WTC11 (cell line): ENCODE results near the gene MRPL19. TPM values are rescaled to one million over a fixed set of nuclear protein-coding genes. Genes with fewer than 3 reads are reported as not detected.

Experiments used
- ATAC-seq: fragments of 200-7000 bp; cut with Tn5 transposase; 2 replicates; pipeline ENCODE4 v1.10.0; 2021; ENCODE audit warnings: mild to moderate bottlenecking, moderate library complexity
- CTCF ChIA-PET: fragments of 300-600 bp; sonication (Branson Sonifier 250); formaldehyde crosslinking; loops from one replicate; lab custom pipeline; 2021; ENCODE audit warnings: antibody characterized with exemption; lab: Charles Lee
- POLR2A ChIA-PET: fragments of 350-600 bp; sonication (Branson Sonifier 250); formaldehyde crosslinking; loops from one replicate; lab custom pipeline; 2021; ENCODE audit warnings: antibody characterized with exemption; lab: Charles Lee
- DNase-seq: peaks from one replicate; pipeline ENCODE4 v3.0.0; 2021; ENCODE audit warnings: low spot score
- H3K27ac Mint-ChIP-seq: 2 replicates; pipeline ENCODE4 v1.8.0; 2021; ENCODE audit warnings: mixed read lengths
- H3K27me3 Mint-ChIP-seq: 2 replicates; pipeline ENCODE4 v1.8.0; 2021; ENCODE audit warnings: low read depth, mild to moderate bottlenecking, moderate library complexity, mixed read lengths
- H3K36me3 Mint-ChIP-seq: 2 replicates; pipeline ENCODE4 v1.8.0; 2021; ENCODE audit warnings: mixed read lengths
- H3K4me1 Mint-ChIP-seq: 2 replicates; pipeline ENCODE4 v1.8.0; 2022; ENCODE audit warnings: mixed read lengths
- H3K4me3 Mint-ChIP-seq: 2 replicates; pipeline ENCODE4 v1.8.0; 2021; ENCODE audit warnings: mild to moderate bottlenecking, moderate library complexity, mixed read lengths
- H3K9me3 Mint-ChIP-seq: 2 replicates; pipeline ENCODE4 v1.8.0; 2021; ENCODE audit warnings: mixed read lengths
- ATF1 ChIP-seq: sonication (generic); formaldehyde crosslinking; IDR thresholded peaks from 2 replicates; pipeline ENCODE4 v1.8.1; 2023; ENCODE audit warnings: mild to moderate bottlenecking, moderate library complexity, missing genetic modification reagents
- CREB1 ChIP-seq: sonication (generic); formaldehyde crosslinking; IDR thresholded peaks from 2 replicates; pipeline ENCODE4 v1.8.0; 2023; ENCODE audit warnings: mild to moderate bottlenecking, missing genetic modification reagents
- CREM ChIP-seq: sonication (generic); formaldehyde crosslinking; IDR thresholded peaks from 2 replicates; pipeline ENCODE4 v1.8.1; 2022; ENCODE audit warnings: mild to moderate bottlenecking, missing genetic modification reagents, moderate library complexity
- CTCF ChIP-seq: fragments of 200-600 bp; IDR thresholded peaks from 2 replicates; pipeline ENCODE4 v1.8.0; 2022; ENCODE audit warnings: antibody characterized with exemption
- ESRRA ChIP-seq: sonication (generic); formaldehyde crosslinking; IDR thresholded peaks from 2 replicates; pipeline ENCODE4 v1.8.1; 2022; ENCODE audit warnings: mild to moderate bottlenecking, missing genetic modification reagents, borderline replicate concordance
- ETV6 ChIP-seq: sonication (generic); formaldehyde crosslinking; IDR thresholded peaks from 2 replicates; pipeline ENCODE4 v1.8.1; 2022; ENCODE audit warnings: mild to moderate bottlenecking, missing genetic modification reagents
- GABPB1 ChIP-seq: sonication (generic); formaldehyde crosslinking; IDR thresholded peaks from 2 replicates; pipeline ENCODE4 v1.8.1; 2023; ENCODE audit warnings: mild to moderate bottlenecking, missing genetic modification reagents
- IRF1 ChIP-seq: sonication (generic); formaldehyde crosslinking; IDR thresholded peaks from 2 replicates; pipeline ENCODE4 v1.8.0; 2023; ENCODE audit warnings: missing genetic modification reagents
- JAZF1 ChIP-seq: fragments of 250-450 bp; sonication (Bioruptor Pico); IDR thresholded peaks from 2 replicates; pipeline ENCODE4 v1.9.0; 2021; ENCODE audit warnings: moderate library complexity, mild to moderate bottlenecking, inconsistent platforms
- MLX ChIP-seq: sonication (generic); formaldehyde crosslinking; IDR thresholded peaks from 2 replicates; pipeline ENCODE4 v1.8.1; 2023; ENCODE audit warnings: mild to moderate bottlenecking, missing genetic modification reagents, moderate library complexity
- NR3C1 ChIP-seq: sonication (generic); formaldehyde crosslinking; conservative IDR thresholded peaks from 2 replicates; pipeline ENCODE4 v1.8.1; 2023; ENCODE audit warnings: low read depth, mild to moderate bottlenecking, missing genetic modification reagents
- PRRX2 ChIP-seq: fragments of 250-450 bp; sonication (Bioruptor Pico); IDR thresholded peaks from 2 replicates; pipeline ENCODE4 v1.8.0; 2021; ENCODE audit warnings: mild to moderate bottlenecking
- RELA ChIP-seq: sonication (generic); formaldehyde crosslinking; IDR thresholded peaks from 2 replicates; pipeline ENCODE4 v1.8.1; 2022; ENCODE audit warnings: missing genetic modification reagents, mild to moderate bottlenecking, borderline replicate concordance
- RORB ChIP-seq: fragments of 250-450 bp; sonication (Bioruptor Pico); IDR thresholded peaks from 2 replicates; pipeline ENCODE4 v1.9.0; 2021; ENCODE audit warnings: mild to moderate bottlenecking
- TCF7 ChIP-seq: sonication (generic); formaldehyde crosslinking; IDR thresholded peaks from 2 replicates; pipeline ENCODE4 v1.8.0; 2022; ENCODE audit warnings: mild to moderate bottlenecking, low read depth, missing genetic modification reagents, moderate library complexity
- USF1 ChIP-seq: sonication (generic); formaldehyde crosslinking; IDR thresholded peaks from 2 replicates; pipeline ENCODE4 v1.8.0; 2022; ENCODE audit warnings: mild to moderate bottlenecking, missing genetic modification reagents
- ZMAT4 ChIP-seq: fragments of 250-450 bp; sonication (Bioruptor Pico); IDR thresholded peaks from 2 replicates; pipeline ENCODE4 v1.9.0; 2021; ENCODE audit warnings: mild to moderate bottlenecking
- ZNF317 ChIP-seq: sonication (generic); formaldehyde crosslinking; IDR thresholded peaks from 2 replicates; pipeline ENCODE4 v1.8.1; 2023; ENCODE audit warnings: low read depth, mild to moderate bottlenecking, moderate library complexity, missing genetic modification reagents, borderline replicate concordance
- ZNF396 ChIP-seq: fragments of 250-450 bp; sonication (Bioruptor Pico); IDR thresholded peaks from 2 replicates; pipeline ENCODE4 v1.8.0; 2021; ENCODE audit warnings: mild to moderate bottlenecking, moderate library complexity, borderline replicate concordance
- ZNF423 ChIP-seq: fragments of 250-450 bp; sonication (Bioruptor Pico); IDR thresholded peaks from 2 replicates; pipeline ENCODE4 v2.1.2; 2022; ENCODE audit warnings: mild to moderate bottlenecking, moderate library complexity
- total RNA-seq: library from RNA; stranded (reverse); gene quantifications from 3 replicates; pipeline ENCODE4 v1.2.3, GENCODE V29; 2021
- TF ChIP-seq, protein P1 (sequence below): sonication (generic); formaldehyde crosslinking; IDR thresholded peaks from 2 replicates; pipeline ENCODE4 v1.8.0; 2022; ENCODE audit warnings: mild to moderate bottlenecking, missing genetic modification reagents
- TF ChIP-seq, protein P2 (sequence below): sonication (generic); formaldehyde crosslinking; IDR thresholded peaks from 2 replicates; pipeline ENCODE4 v1.8.1; 2023; ENCODE audit warnings: mild to moderate bottlenecking, moderate library complexity, missing genetic modification reagents
- TF ChIP-seq, protein P3 (sequence below): fragments of 250-450 bp; sonication (Bioruptor Pico); IDR thresholded peaks from 2 replicates; pipeline ENCODE4 v1.8.0; 2021; ENCODE audit warnings: mild to moderate bottlenecking

MRPL19 gene
- total RNA-seq, 1 experiment from 2014 or later: 65.8 TPM

GRCh38 chr2:75719616-75720015, 73.0 kb downstream of the MRPL19 start:
- Mint-ChIP-seq H3K9me3 (peaks cover 27% of the 10 kb centered on the region), H3K27ac (no peak overlapping the region), H3K4me1 (peaks cover 3% of the 10 kb centered on the region; the same call in 1 of the 2 replicates), H3K27me3 (no peaks in the 10 kb centered on the region; the same call in 1 of the 2 replicates), H3K4me3 (no peak overlapping the region), H3K36me3 (peaks cover 2% of the 10 kb centered on the region; the same call in 1 of the 2 replicates)
- no peak for TF ChIP-seq ESRRA
- no peak for TF ChIP-seq RELA
- no peak for DNase-seq
- no peak for ATAC-seq
- ChIA-PET CTCF (no interaction called here), POLR2A (no interaction called here)

DNA sequence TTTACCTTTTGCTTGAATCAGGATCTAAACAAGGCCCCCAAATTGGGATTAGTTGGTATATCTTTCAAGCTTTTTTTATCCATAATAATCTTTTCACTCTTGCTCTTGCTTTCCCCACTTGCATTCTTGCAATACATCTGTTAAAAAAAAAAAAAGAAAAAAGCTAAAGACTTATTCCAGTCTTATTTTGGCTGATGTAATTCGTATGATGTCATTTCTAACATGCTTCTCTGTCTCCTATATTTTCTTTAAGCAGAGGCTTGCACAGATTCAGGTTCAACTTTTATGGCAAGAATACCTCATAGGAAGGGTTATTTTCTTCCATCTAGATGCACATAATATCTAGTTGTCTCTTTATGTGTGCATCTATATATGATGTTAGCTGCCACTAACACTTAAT, 73.9 kb downstream of the MRPL19 start:
- DNase-seq: no peak
- no peak for ATAC-seq
- peaks cover 2% of the 10 kb centered on the region; the same call in 1 of the 2 replicates for H3K36me3 Mint-ChIP-seq
- no peaks in the 10 kb centered on the region for H3K4me1 Mint-ChIP-seq
- no peak overlapping the region for H3K27ac Mint-ChIP-seq
- CTCF ChIA-PET: no interaction called here
- POLR2A ChIA-PET: no interaction called here
- H3K9me3 Mint-ChIP-seq: peaks cover 31% of the 10 kb centered on the region
- no peak overlapping the region for H3K4me3 Mint-ChIP-seq
- TF ChIP-seq ZNF396 (CRISPR knock-in tag): no peak
- TF ChIP-seq ZMAT4 (CRISPR knock-in tag): no peak
- TF ChIP-seq JAZF1 (CRISPR knock-in tag): no peak
- TF ChIP-seq CREM (CRISPR knock-in tag): no peak
- TF ChIP-seq, protein P1, sequence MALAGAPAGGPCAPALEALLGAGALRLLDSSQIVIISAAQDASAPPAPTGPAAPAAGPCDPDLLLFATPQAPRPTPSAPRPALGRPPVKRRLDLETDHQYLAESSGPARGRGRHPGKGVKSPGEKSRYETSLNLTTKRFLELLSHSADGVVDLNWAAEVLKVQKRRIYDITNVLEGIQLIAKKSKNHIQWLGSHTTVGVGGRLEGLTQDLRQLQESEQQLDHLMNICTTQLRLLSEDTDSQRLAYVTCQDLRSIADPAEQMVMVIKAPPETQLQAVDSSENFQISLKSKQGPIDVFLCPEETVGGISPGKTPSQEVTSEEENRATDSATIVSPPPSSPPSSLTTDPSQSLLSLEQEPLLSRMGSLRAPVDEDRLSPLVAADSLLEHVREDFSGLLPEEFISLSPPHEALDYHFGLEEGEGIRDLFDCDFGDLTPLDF (CRISPR knock-in tag): no peak
- no peaks in the 10 kb centered on the region; the same call in 1 of the 2 replicates for H3K27me3 Mint-ChIP-seq

DNA sequence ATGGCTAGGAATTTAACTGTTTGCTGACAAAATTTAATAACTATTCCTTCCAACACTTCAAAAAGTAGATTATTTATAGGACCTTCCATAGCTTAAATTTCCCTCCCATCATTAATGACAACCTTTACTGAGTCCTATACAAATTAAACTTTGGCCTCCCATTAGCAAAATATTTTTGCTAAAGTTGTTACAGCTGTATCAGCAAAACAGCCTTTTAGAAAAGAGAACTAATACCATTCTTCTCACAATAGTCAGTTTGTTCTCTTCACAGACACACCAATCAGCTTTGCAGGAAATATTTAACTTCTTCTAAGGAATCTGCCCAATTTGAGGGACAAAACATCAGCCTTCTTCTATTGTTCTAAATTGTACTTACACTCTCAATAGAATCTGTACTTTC, 76.1 kb downstream of the MRPL19 start:
- TF ChIP-seq IRF1 (CRISPR knock-in tag): no peak
- TF ChIP-seq MLX (CRISPR knock-in tag): no peak
- TF ChIP-seq PRRX2 (CRISPR knock-in tag): no peak
- TF ChIP-seq USF1: no peak
- TF ChIP-seq, protein P2, sequence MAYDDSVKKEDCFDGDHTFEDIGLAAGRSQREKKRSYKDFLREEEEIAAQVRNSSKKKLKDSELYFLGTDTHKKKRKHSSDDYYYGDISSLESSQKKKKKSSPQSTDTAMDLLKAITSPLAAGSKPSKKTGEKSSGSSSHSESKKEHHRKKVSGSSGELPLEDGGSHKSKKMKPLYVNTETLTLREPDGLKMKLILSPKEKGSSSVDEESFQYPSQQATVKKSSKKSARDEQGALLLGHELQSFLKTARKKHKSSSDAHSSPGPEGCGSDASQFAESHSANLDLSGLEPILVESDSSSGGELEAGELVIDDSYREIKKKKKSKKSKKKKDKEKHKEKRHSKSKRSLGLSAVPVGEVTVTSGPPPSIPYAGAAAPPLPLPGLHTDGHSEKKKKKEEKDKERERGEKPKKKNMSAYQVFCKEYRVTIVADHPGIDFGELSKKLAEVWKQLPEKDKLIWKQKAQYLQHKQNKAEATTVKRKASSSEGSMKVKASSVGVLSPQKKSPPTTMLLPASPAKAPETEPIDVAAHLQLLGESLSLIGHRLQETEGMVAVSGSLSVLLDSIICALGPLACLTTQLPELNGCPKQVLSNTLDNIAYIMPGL (CRISPR knock-in tag): no peak
- TF ChIP-seq TCF7 (CRISPR knock-in tag): no peak
- no peak for TF ChIP-seq CREB1 (CRISPR knock-in tag)
- no peak for TF ChIP-seq GABPB1 (CRISPR knock-in tag)
- no peak for TF ChIP-seq CTCF
- TF ChIP-seq ATF1 (CRISPR knock-in tag): no peak
- no peak for TF ChIP-seq NR3C1 (CRISPR knock-in tag)
- TF ChIP-seq, protein P3, sequence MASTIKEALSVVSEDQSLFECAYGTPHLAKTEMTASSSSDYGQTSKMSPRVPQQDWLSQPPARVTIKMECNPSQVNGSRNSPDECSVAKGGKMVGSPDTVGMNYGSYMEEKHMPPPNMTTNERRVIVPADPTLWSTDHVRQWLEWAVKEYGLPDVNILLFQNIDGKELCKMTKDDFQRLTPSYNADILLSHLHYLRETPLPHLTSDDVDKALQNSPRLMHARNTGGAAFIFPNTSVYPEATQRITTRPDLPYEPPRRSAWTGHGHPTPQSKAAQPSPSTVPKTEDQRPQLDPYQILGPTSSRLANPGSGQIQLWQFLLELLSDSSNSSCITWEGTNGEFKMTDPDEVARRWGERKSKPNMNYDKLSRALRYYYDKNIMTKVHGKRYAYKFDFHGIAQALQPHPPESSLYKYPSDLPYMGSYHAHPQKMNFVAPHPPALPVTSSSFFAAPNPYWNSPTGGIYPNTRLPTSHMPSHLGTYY (CRISPR knock-in tag): no peak
- no peak for TF ChIP-seq RORB
- no peak for TF ChIP-seq ETV6
- no peak for TF ChIP-seq ZNF423
- no peak for TF ChIP-seq ZNF317
- H3K9me3 Mint-ChIP-seq: peaks cover 29% of the 10 kb centered on the region
- ChIA-PET CTCF (interaction anchor here (0.8 kb wide), 1 partner anchor 95 kb away, joined by 3 read pairs; no protein-coding TSS in a partner anchor), POLR2A (no interaction called here)
- ATAC-seq (no peak), DNase-seq (no peak)
- H3K4me3 Mint-ChIP-seq: no peak overlapping the region
- H3K36me3 Mint-ChIP-seq: peaks cover 2% of the 10 kb centered on the region; the same call in 1 of the 2 replicates
- no peaks in the 10 kb centered on the region for H3K4me1 Mint-ChIP-seq
- H3K27me3 Mint-ChIP-seq: no peaks in the 10 kb centered on the region
- no peak overlapping the region for H3K27ac Mint-ChIP-seq
